NCI-H146 treated with DMSO at 0.1 percent for 48 hours (cell line): ENCODE measurements around the gene IQCH.
"Not testable (repeated sequence)": the region's sequence is repeated elsewhere in the genome, so short reads cannot be mapped to it uniquely, and the experiment has no call there.

ENCODE experiments used
- DNase-seq: peaks from one replicate; lab custom pipeline; 2025; ENCODE audit not compliant: unreplicated experiment; lab: John Stamatoyannopoulos, UW

Gene IQCH

GRCh38 chr15:67350042-67350441, 95.5 kb downstream of the IQCH start:
- DNase-seq: no peak

GRCh38 chr15:67358391-67358790, 103.8 kb downstream of the IQCH start:
- no peak for DNase-seq

GRCh38 chr15:67358812-67359211, 104.2 kb downstream of the IQCH start:
- DNase-seq: peak; percentile 63

- DNase-seq: peak; percentile 78
Observed at GRCh38 chr15:67359431-67360079, 105.0 kb downstream of the IQCH start.

GRCh38 chr15:67361100-67361499, 106.5 kb downstream of the IQCH start:
- no peak for DNase-seq

- DNase-seq: not testable (repeated sequence)
Observed at GRCh38 chr15:67363712-67364111, 109.1 kb downstream of the IQCH start.

- DNase-seq: no peak
Observed at GRCh38 chr15:67365994-67366393, 111.4 kb downstream of the IQCH start.

GRCh38 chr15:67366904-67367303, 112.3 kb downstream of the IQCH start:
- DNase-seq: no peak

GRCh38 chr15:67369359-67369998, 114.9 kb downstream of the IQCH start:
- no peak for DNase-seq

- DNase-seq: no peak
Observed at GRCh38 chr15:67370206-67370954, 115.8 kb downstream of the IQCH start.

- no peak for DNase-seq
Observed at GRCh38 chr15:67372543-67372942, 118.0 kb downstream of the IQCH start.

- no peak for DNase-seq
Observed at GRCh38 chr15:67372986-67373675, 118.5 kb downstream of the IQCH start.

- no peak for DNase-seq
Observed at GRCh38 chr15:67373971-67374370, 119.4 kb downstream of the IQCH start.

GRCh38 chr15:67379530-67379929, 124.9 kb downstream of the IQCH start:
- no peak for DNase-seq

GRCh38 chr15:67380921-67381320, 126.3 kb downstream of the IQCH start:
- no peak for DNase-seq

- DNase-seq: no peak
Observed at GRCh38 chr15:67381416-67382045, 126.9 kb downstream of the IQCH start.

- DNase-seq: no peak
Observed at GRCh38 chr15:67382723-67383122, 128.1 kb downstream of the IQCH start.

GRCh38 chr15:67383899-67384298, 129.3 kb downstream of the IQCH start:
- DNase-seq: no peak

- no peak for DNase-seq
Observed at GRCh38 chr15:67384761-67385160, 130.2 kb downstream of the IQCH start.

- DNase-seq: no peak
Observed at GRCh38 chr15:67385971-67386370, 131.4 kb downstream of the IQCH start.

- no peak for DNase-seq
Observed at GRCh38 chr15:67386947-67387346, 132.4 kb downstream of the IQCH start.
